Ovary (tissue), 3 donors: Measurements from ENCODE around the gene GPR151.

Experiments used
- EP300 ChIP-seq: sonication (generic); formaldehyde crosslinking; IDR thresholded peaks from one replicate; pipeline ENCODE4 v1.6.1; 2017; ENCODE audit warnings: antibody characterized with exemption
- POLR2A ChIP-seq: fragments of 450-650 bp; IDR thresholded peaks from one replicate; pipeline ENCODE4 v1.6.1; 2017; ENCODE audit warnings: antibody characterized with exemption, mild to moderate bottlenecking, moderate library complexity
- TF ChIP-seq, protein P1 (sequence below), 3 donors: fragments of 450-650 bp in 2 of 3; fragments of 200-600 bp in 1 of 3; IDR thresholded peaks; one replicate each; pipeline versions ENCODE4 v1.5.1 to v1.8.0; 2016 to 2022; ENCODE audit warnings: antibody characterized with exemption in 3 of 3, mild to moderate bottlenecking in 1 of 3
- donor health status: DM: no; HTN: no; CAD: no.

GRCh38 chr5:146529984-146530383, 14.0 kb upstream of the GPR151 start:
- TF ChIP-seq, protein P1, sequence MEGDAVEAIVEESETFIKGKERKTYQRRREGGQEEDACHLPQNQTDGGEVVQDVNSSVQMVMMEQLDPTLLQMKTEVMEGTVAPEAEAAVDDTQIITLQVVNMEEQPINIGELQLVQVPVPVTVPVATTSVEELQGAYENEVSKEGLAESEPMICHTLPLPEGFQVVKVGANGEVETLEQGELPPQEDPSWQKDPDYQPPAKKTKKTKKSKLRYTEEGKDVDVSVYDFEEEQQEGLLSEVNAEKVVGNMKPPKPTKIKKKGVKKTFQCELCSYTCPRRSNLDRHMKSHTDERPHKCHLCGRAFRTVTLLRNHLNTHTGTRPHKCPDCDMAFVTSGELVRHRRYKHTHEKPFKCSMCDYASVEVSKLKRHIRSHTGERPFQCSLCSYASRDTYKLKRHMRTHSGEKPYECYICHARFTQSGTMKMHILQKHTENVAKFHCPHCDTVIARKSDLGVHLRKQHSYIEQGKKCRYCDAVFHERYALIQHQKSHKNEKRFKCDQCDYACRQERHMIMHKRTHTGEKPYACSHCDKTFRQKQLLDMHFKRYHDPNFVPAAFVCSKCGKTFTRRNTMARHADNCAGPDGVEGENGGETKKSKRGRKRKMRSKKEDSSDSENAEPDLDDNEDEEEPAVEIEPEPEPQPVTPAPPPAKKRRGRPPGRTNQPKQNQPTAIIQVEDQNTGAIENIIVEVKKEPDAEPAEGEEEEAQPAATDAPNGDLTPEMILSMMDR (IDR thresholded peaks at IDR 0.05), result no peak
- TF ChIP-seq POLR2A (no peak), EP300 (no peak)
